Adrenal gland (tissue), 12 donors: ENCODE results near the gene OVAAL. TPM values are rescaled to one million over a fixed set of nuclear protein-coding genes. Genes with fewer than 3 reads are reported as not detected.

Experiments used
- DNase-seq, 7 donors: peaks; one replicate each; pipeline ENCODE4 v3.0.0-alpha.2; 2019 to 2020
- H3K27ac ChIP-seq, 5 donors: fragments of 200-600 bp; sonication (generic) in 4 of 5; 1 replicate in 3 of 5; 2 replicates in 2 of 5; pipeline versions ENCODE4 v1.5.1 to v1.8.0; 2016 to 2020; ENCODE audit warnings: mild to moderate bottlenecking in 1 of 5
- H3K27me3 ChIP-seq: fragments of 200-600 bp; 2 replicates; pipeline ENCODE4 v1.8.0; 2021
- H3K36me3 ChIP-seq, 2 donors: fragments of 200-600 bp; replicated peaks in 1 of 2; 1 replicate in 1 of 2; 2 replicates in 1 of 2; pipeline versions ENCODE4 v1.5.1 to v1.8.0; 2018 to 2022
- H3K4me1 ChIP-seq, 2 donors: fragments of 200-600 bp; replicated peaks in 1 of 2; 1 replicate in 1 of 2; 2 replicates in 1 of 2; pipeline versions ENCODE4 v1.5.1 to v1.8.0; 2018 to 2021
- H3K4me3 ChIP-seq, 4 donors: fragments of 200-600 bp; sonication (generic) in 3 of 4; one replicate each; pipeline ENCODE4 v1.5.1; 2016 to 2018
- H3K9me3 ChIP-seq, 3 donors: fragments of 200-600 bp; sonication (generic) in 1 of 3; replicated peaks in 1 of 3; 1 replicate in 2 of 3; 2 replicates in 1 of 3; pipeline versions ENCODE4 v1.5.1 to v1.8.0; 2016 to 2021
- CTCF ChIP-seq, 6 experiments: fragments of 450-650 bp in 4 of 6; fragments of 200-600 bp in 2 of 6; sonication (generic) in 1 of 6; IDR thresholded peaks; 1 replicate in 5 of 6; 2 replicates in 1 of 6; pipeline versions ENCODE4 v1.5.1 to v1.8.0; 2016 to 2021; ENCODE audit warnings: antibody characterized with exemption in 6 of 6, mild to moderate bottlenecking in 2 of 6, moderate library complexity in 1 of 6
- POLR2A ChIP-seq, 2 donors: fragments of 450-650 bp; IDR thresholded peaks; one replicate each; pipeline ENCODE4 v1.6.1; 2017; ENCODE audit warnings: antibody characterized with exemption in 2 of 2, mild to moderate bottlenecking in 2 of 2, moderate library complexity in 1 of 2
- WGBS, 4 donors: extraction: QIAGEN DNeasy Blood & Tissue Kit in 2 of 4; methylation state at CpG; one replicate each; pipeline versions ENCODE4 v1.1.5 to v1.1.7; 2013 to 2017; 5-methylcytosine and 5-hydroxymethylcytosine counted together
- intact Hi-C, 2 donors: fragments of 100-400 bp; cut with DNase I; formaldehyde crosslinking; loops; one replicate each; pipeline versions ENCODE4 v1.14.1 to v1.15.0; 2022 to 2023
- polyA plus RNA-seq, 3 donors: library from polyadenylated mRNA; stranded (reverse); fragments of 200-250 nt in 2 of 3; fragments of 350-450 nt in 1 of 3; fragmentation: Illumina TruSeq in 1 of 3; extraction: RNeasy Lipid Tissue Mini Kit (QIAGEN cat#74804) in 1 of 3; gene quantifications; one replicate each; pipeline ENCODE4 v1.2.3, GENCODE V29; 2013 to 2014
- total RNA-seq, 9 donors: library from RNA; depleted of rRNA in 4 of 9; stranded (reverse); fragments of >200 nt in 4 of 9; fragments of 120-200 nt in 1 of 9; fragmentation: NEBNext Ultra II Directional in 1 of 9; extraction: Animal tissue kit (Norgen Biotek cat#: 25700) in 1 of 9; gene quantifications; one replicate each; pipeline versions ENCODE4 v1.1.0 to v1.2.4, GENCODE V29; 2013 to 2023
- donor health status: healthy with polysubstance abuse.
- donor health status: Bipolar disorder and iron deficiency.
- donor health status: DM: yes; HTN: yes; CAD: no.
- donor health status: DM: no; HTN: no; CAD: no.
- donor health status: DM: no; HTN: no; CAD: no.
- donor health status: DM: yes; HTN: yes; CAD: no.

OVAAL gene
- total and polyA plus RNA-seq, 12 donors, result 0.14 TPM; not detected in 11

GRCh38 chr1:180594723-180595122 is 36.0 kb downstream of the OVAAL start:
- Histone ChIP-seq H3K27me3 (no peaks in the 10 kb centered on the region), H3K27ac (no peak overlapping the region), H3K9me3 (no peaks in the 10 kb centered on the region), H3K4me3 (no peak overlapping the region), H3K36me3 (no peaks in the 10 kb centered on the region), H3K4me1 (no peaks in the 10 kb centered on the region)
- 65 to 78% (median 74%) methylated on average over 6 of the region's 6 CpGs for WGBS, 4 donors
- DNase-seq, result no peak
- intact Hi-C loops, result no loop called here
- TF ChIP-seq CTCF (IDR thresholded peaks at IDR 0.05), result no peak
- TF ChIP-seq POLR2A (IDR thresholded peaks at IDR 0.05), result no peak

- 79 to 89% (median 85%) methylated on average over 2 of the region's 2 CpGs for WGBS, 4 donors
- intact Hi-C loops, result no loop called here
- no peak overlapping the region for H3K4me3 ChIP-seq
- no peak overlapping the region for H3K27ac ChIP-seq
- H3K4me1 ChIP-seq, result no peaks in the 10 kb centered on the region
- no peaks in the 10 kb centered on the region for H3K9me3 ChIP-seq
- no peaks in the 10 kb centered on the region for H3K27me3 ChIP-seq
- no peak for DNase-seq
- TF ChIP-seq CTCF (IDR thresholded peaks at IDR 0.05), result no peak
- TF ChIP-seq POLR2A (IDR thresholded peaks at IDR 0.05), result no peak
- H3K36me3 ChIP-seq, result no peaks in the 10 kb centered on the region
Observed at GRCh38 chr1:180595966-180596365, 37.2 kb downstream of the OVAAL start.

- Histone ChIP-seq H3K36me3 (no peaks in the 10 kb centered on the region), H3K4me1 (no peaks in the 10 kb centered on the region), H3K27me3 (no peaks in the 10 kb centered on the region), H3K27ac (no peak overlapping the region), H3K9me3 (no peaks in the 10 kb centered on the region), H3K4me3 (no peak overlapping the region)
- TF ChIP-seq CTCF (IDR thresholded peaks at IDR 0.05) (no peak), POLR2A (IDR thresholded peaks at IDR 0.05) (no peak)
- DNase-seq, result no peak
- intact Hi-C loops, result no loop called here
Observed at GRCh38 chr1:180597520-180597919, 38.8 kb downstream of the OVAAL start.

- H3K9me3 ChIP-seq, result no peaks in the 10 kb centered on the region
- no peak for TF ChIP-seq POLR2A (IDR thresholded peaks at IDR 0.05)
- no peak for TF ChIP-seq CTCF (IDR thresholded peaks at IDR 0.05)
- no peaks in the 10 kb centered on the region for H3K27me3 ChIP-seq
- no peak overlapping the region for H3K4me3 ChIP-seq
- no peaks in the 10 kb centered on the region for H3K36me3 ChIP-seq
- intact Hi-C loops, result no loop called here
- H3K27ac ChIP-seq, result no peak overlapping the region
- DNase-seq, result no peak
- 64 to 81% (median 71%) methylated on average over 6 of the region's 6 CpGs for WGBS, 4 donors
- no peaks in the 10 kb centered on the region for H3K4me1 ChIP-seq
Observed at GRCh38 chr1:180598333-180598974, 39.7 kb downstream of the OVAAL start.
